MCF 10A (cell line): ENCODE results near the gene TMEM181. TPM values are rescaled to one million over a fixed set of nuclear protein-coding genes. Genes with fewer than 3 reads are reported as not detected.

Experiments
- BruUV-seq: library from RNA; stranded (reverse); fragments of 400-500 nt; replicated peaks from 2 replicates; lab custom pipeline; 2021; lab: Mats Ljungman, UMichigan
- CTCF ChIA-PET: fragments of 300-600 bp; sonication (Branson Sonifier 250); formaldehyde crosslinking; extraction: SDS; loops from one replicate; lab custom pipeline; 2021; ENCODE audit warnings: antibody characterized with exemption, inconsistent platforms; lab: Yijun Ruan, JAX
- POLR2A ChIA-PET: fragments of 300-600, 350-650 bp; sonication (Branson Sonifier 250); formaldehyde crosslinking; extraction: SDS; loops from one replicate; lab custom pipeline; 2020; ENCODE audit warnings: antibody characterized with exemption, inconsistent platforms; lab: Yijun Ruan, JAX
- DNase-seq: peaks from one replicate; pipeline ENCODE4 v3.0.0-alpha.2; 2018; ENCODE audit not compliant: unreplicated experiment
- H3K27ac Mint-ChIP-seq: one replicate; pipeline ENCODE4 v1.8.0; 2022; ENCODE audit warnings: mild to moderate bottlenecking, low read depth, mixed read lengths; ENCODE audit not compliant: unreplicated experiment
- H3K27me3 Mint-ChIP-seq: one replicate; pipeline ENCODE4 v1.8.0; 2022; ENCODE audit warnings: mixed read lengths; ENCODE audit not compliant: insufficient read depth, unreplicated experiment
- H3K36me3 Mint-ChIP-seq: one replicate; pipeline ENCODE4 v1.8.0; 2022; ENCODE audit warnings: mild to moderate bottlenecking, moderate library complexity, mixed read lengths; ENCODE audit not compliant: insufficient read depth, unreplicated experiment
- H3K4me1 Mint-ChIP-seq: one replicate; pipeline ENCODE4 v1.8.0; 2022; ENCODE audit warnings: mixed read lengths; ENCODE audit not compliant: insufficient read depth, unreplicated experiment
- H3K4me3 Mint-ChIP-seq: one replicate; pipeline ENCODE4 v1.8.0; 2022; ENCODE audit warnings: mild to moderate bottlenecking, moderate library complexity, mixed read lengths; ENCODE audit not compliant: unreplicated experiment
- H3K9me3 Mint-ChIP-seq: one replicate; pipeline ENCODE4 v1.8.0; 2022; ENCODE audit warnings: mixed read lengths; ENCODE audit not compliant: unreplicated experiment
- CTCF ChIP-seq: fragments of 200-600 bp; IDR thresholded peaks from one replicate; pipeline ENCODE4 v1.8.0; 2022; ENCODE audit warnings: antibody characterized with exemption, mild to moderate bottlenecking; ENCODE audit not compliant: unreplicated experiment
- intact Hi-C: fragments of 100-400 bp; cut with micrococcal nuclease; formaldehyde crosslinking; loops from 2 replicates; pipeline ENCODE4 v1.14.1; 2022
- total RNA-seq: library from RNA; stranded (reverse); gene quantifications from 2 replicates; pipeline ENCODE4 v1.2.3, GENCODE V29; 2022

The TMEM181 gene
- total RNA-seq, 1 experiment from 2014 or later = 25.3 TPM

- H3K27ac Mint-ChIP-seq = no peak overlapping the region
- no peaks in the 10 kb centered on the region for H3K4me1 Mint-ChIP-seq
- ChIA-PET POLR2A (interaction anchor here (0.6 kb wide), 1 partner anchor 206 kb away, joined by 3 read pairs; no protein-coding TSS in a partner anchor), CTCF (interaction anchor here (1.4 to 3.3 kb wide), 2 partner anchors 17 to 387 kb away, joined by 3 to 28 read pairs; no protein-coding TSS in a partner anchor)
- no peaks in the 10 kb centered on the region for H3K9me3 Mint-ChIP-seq
- intact Hi-C loops = loop anchor here (10.0 kb wide), 1 partner anchor 92 kb away; no protein-coding TSS in a partner anchor
- no TSS peak for BruUV-seq
- DNase-seq = no peak
- no peaks in the 10 kb centered on the region for H3K27me3 Mint-ChIP-seq
- no peak overlapping the region for H3K4me3 Mint-ChIP-seq
- H3K36me3 Mint-ChIP-seq = peaks cover 21% of the 10 kb centered on the region
- no peak for TF ChIP-seq CTCF
These were observed 47.0 kb downstream of the TMEM181 start for GRCh38 chr6:158606935-158607334.

DNA sequence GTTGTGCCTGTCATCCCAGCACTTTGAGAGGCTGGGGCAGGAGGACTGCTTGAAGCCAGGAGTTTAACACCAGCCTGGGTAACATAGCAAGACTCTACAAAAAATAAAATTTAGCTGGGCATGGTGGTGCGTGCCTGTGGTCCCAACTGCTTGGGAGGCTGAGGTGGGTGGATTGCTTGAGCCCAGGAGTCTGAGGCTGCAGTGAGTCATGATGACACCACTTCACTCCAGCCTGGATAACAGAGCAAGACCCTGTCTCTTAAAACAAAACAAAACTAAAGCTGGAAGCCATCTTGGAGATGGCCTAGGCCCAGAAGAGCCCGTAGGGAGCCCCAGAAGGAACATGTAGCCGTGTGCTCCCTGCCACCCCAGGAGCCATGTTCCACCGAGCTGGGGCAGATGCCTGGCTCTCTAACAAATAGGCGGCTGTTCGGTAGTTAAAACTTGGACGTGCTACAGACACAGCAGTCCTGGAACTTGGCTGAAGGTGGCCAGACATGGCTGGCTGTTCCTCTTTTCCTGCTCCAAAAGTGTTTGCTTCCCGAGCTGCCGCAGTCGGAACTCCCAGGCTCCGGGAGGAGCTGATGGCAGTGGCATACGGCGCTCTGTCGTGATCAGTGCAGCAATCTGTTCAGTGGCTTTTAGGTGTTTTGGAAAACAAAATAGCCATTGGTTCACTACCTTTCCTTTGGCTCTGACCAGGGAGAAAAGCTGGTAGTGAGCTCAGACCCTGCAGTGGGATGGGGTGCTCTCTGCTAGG lies 47.7 kb downstream of the TMEM181 start:
- TF ChIP-seq CTCF = no peak
- intact Hi-C loops = loop anchor here (10.0 kb wide), 1 partner anchor 93 kb away; no protein-coding TSS in a partner anchor
- H3K27ac Mint-ChIP-seq = no peak overlapping the region
- ChIA-PET CTCF (interaction anchor here (0.8 to 3.3 kb wide), 3 partner anchors 387 to 394 kb away, joined by 4 to 28 read pairs (median 9); no protein-coding TSS in a partner anchor), POLR2A (interaction anchor here (0.6 kb wide), 1 partner anchor 207 kb away, joined by 3 read pairs; no protein-coding TSS in a partner anchor)
- no peak for DNase-seq
- H3K9me3 Mint-ChIP-seq = no peaks in the 10 kb centered on the region
- no peak overlapping the region for H3K4me3 Mint-ChIP-seq
- H3K36me3 Mint-ChIP-seq = peaks cover 26% of the 10 kb centered on the region
- no peaks in the 10 kb centered on the region for H3K4me1 Mint-ChIP-seq
- H3K27me3 Mint-ChIP-seq = no peaks in the 10 kb centered on the region
- no TSS peak for BruUV-seq

GRCh38 chr6:158608221-158608620 lies 48.3 kb downstream of the TMEM181 start:
- no TSS peak for BruUV-seq
- ChIA-PET POLR2A (no interaction called here), CTCF (interaction anchor here (0.8 to 1.8 kb wide), 4 partner anchors 387 to 395 kb away, joined by 3 to 9 read pairs (median 4); no protein-coding TSS in a partner anchor)
- H3K4me3 Mint-ChIP-seq = no peak overlapping the region
- H3K36me3 Mint-ChIP-seq = peaks cover 26% of the 10 kb centered on the region
- TF ChIP-seq CTCF = no peak
- H3K4me1 Mint-ChIP-seq = no peaks in the 10 kb centered on the region
- H3K9me3 Mint-ChIP-seq = no peaks in the 10 kb centered on the region
- no peak overlapping the region for H3K27ac Mint-ChIP-seq
- DNase-seq = no peak
- intact Hi-C loops = loop anchor here (10.0 kb wide), 1 partner anchor 93 kb away; no protein-coding TSS in a partner anchor
- H3K27me3 Mint-ChIP-seq = no peaks in the 10 kb centered on the region
